Urothelium cell line (cell line): ENCODE results near the gene WDR44.
A peak's percentile ranks its signal among the peaks of the same experiment; 100 is the strongest.
"Not testable (repeated sequence)": the region's sequence is repeated elsewhere in the genome, so short reads cannot be mapped to it uniquely, and the experiment has no call there.

Source experiments
- DNase-seq: peaks from one replicate; pipeline ENCODE4 v3.0.0; 2011; ENCODE audit warnings: low spot score, mixed read lengths
- FAIRE-seq: peaks from 2 replicates; lab custom pipeline; 2011; peaks lifted over from hg19 to GRCh38; lab: Jason Lieb, UNC

The WDR44 gene, protein sequence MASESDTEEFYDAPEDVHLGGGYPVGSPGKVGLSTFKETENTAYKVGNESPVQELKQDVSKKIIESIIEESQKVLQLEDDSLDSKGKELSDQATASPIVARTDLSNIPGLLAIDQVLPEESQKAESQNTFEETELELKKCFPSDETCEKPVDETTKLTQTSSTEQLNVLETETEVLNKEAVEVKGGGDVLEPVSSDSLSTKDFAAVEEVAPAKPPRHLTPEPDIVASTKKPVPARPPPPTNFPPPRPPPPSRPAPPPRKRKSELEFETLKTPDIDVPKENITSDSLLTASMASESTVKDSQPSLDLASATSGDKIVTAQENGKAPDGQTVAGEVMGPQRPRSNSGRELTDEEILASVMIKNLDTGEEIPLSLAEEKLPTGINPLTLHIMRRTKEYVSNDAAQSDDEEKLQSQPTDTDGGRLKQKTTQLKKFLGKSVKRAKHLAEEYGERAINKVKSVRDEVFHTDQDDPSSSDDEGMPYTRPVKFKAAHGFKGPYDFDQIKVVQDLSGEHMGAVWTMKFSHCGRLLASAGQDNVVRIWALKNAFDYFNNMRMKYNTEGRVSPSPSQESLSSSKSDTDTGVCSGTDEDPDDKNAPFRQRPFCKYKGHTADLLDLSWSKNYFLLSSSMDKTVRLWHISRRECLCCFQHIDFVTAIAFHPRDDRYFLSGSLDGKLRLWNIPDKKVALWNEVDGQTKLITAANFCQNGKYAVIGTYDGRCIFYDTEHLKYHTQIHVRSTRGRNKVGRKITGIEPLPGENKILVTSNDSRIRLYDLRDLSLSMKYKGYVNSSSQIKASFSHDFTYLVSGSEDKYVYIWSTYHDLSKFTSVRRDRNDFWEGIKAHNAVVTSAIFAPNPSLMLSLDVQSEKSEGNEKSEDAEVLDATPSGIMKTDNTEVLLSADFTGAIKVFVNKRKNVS

DNA sequence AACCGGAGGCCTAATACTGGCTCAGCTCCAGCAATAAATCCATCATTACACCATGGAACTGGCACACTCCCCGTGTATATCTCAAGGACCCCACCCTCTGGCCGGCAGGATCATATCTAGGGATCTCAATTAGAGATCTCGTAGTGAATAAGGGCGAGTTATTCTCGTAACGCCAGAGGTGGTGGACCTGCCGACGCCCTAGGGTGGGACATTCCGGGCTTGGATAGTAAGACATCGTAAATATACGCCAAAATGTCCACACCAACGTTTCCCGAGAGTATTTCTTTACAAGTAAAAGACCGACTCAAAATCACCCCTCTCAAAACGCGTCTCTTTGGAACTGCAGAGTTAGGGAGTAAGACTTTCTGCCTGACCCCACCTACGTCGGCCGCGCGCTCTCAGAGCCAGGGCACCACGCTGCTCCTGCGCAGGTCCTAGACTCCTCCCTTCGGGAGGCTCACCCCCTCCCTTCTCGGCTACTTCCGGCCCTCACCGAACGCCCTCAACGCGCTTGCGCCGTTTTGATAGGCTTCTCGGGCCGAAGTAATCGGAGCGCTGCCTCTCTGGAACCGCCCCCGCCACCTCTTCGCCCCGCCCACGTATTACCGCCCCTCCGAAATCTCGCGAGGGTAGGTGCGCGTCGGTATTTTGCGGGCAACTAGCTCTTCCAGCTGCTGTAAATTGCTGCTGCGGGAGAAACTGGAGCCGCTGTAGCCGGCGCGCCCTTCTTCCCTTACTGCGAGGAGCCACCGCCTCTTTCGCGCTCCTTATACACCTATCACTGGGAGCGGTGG lies at the start of gene WDR44:
WDR44 (plus strand) TSS at position 643 of the 794 bp plus-strand sequence. CDS start 398 bp downstream, outside the sequence.
- FAIRE-seq (no peak), DNase-seq (peak; percentile 84)

DNA sequence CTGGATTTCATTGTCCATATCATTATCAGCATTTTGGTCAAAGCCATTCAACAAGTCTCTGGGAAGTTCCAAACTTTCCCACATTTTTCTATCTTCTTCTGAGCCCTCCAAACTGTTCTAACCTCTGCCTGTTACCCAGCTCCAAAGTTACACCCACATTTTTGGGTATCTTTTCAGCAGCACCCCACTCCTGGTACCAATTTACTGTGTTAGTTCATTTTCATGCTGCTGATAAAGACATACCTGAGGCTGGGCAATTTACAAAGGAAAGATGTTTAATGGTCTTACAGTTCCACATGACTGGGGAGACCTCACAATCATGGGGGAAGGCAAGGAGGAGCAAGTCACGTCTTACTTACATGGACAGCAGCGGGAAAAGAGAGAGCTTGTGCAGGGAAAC lies 40.1 kb upstream of the WDR44 start:
- not testable (repeated sequence) for DNase-seq, FAIRE-seq

DNA sequence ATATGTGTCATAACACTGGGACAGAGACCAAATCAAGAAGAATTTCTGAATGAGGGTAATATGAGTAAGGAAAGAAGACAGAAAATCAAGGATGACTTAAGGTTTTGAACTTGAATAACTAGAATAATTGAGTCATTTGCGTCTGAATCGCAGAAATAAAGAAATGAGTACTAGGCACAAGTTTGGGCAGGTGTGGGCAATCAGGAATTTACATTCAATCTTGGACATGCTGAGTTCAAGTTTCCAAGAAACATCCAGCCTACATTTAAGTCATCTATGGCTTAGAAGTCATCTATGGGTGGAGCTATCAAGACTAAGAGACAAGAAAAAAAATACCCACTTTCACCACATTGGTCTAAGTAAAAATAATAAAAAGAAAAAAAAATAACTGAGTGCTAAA lies 30.4 kb upstream of the WDR44 start:
- no peak for FAIRE-seq

DNA sequence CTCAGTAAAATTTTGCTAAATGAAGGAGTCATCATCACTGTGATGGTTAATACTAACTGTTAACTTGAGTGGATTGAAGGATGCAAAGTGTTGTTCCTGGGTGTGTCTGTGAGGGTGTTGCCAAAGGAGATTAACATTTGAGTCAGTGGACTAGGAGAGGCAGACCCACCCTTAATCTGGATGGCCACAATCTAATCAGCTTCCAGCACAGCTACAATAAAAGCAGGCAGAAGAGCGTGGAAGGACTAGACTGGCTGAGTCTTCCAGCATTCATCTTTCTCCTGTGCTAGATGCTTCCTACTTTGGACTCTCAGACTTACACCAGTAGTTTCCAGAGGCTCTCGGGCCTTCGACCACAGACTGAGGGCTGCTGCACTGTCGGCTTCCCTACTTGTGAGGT lies 21.3 kb upstream of the WDR44 start:
- no peak for DNase-seq
- FAIRE-seq, result no peak

More for the DNA sequence above, 30.4 kb upstream of the WDR44 start:
- no peak for DNase-seq

DNA sequence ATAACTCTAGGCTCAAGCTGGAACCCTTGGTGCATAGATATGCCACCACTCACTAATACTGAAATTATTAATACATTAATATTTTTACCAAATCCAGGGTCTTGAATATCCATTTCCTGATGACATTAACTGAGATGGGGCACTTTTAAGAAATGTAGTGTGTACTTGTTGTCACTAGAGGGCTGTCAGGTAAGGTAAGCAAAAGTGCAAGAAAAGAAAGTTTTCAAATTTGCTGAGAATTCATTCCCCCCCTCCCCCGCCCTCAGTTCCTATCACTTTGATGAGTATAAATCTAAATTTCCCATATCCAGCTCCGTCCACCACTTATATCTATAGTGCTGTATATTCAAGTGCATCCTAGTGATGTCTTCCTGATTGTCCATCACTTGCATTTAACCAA lies 20.5 kb upstream of the WDR44 start:
- DNase-seq, result peak; percentile 1
- no peak for FAIRE-seq

DNA sequence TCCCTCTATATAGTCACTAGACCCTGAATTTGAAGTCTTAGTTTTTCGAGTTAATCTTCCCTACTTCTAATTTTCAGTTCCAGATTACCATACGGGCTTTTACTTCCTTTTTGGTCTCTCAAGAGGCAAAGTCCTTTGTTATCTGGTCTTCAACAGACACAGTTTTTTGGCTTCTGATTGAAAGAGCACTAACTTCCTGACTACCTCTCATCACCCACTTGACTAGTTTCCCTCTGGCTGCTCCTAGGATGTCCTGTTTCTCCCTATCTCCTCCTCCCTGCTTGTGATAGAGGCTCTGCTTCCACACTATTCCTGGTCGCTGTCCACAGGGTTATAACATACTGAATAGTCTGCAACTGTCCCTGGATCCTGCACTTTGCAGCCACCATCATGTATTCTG lies 16.7 kb upstream of the WDR44 start:
- FAIRE-seq (no peak), DNase-seq (no peak)

DNA sequence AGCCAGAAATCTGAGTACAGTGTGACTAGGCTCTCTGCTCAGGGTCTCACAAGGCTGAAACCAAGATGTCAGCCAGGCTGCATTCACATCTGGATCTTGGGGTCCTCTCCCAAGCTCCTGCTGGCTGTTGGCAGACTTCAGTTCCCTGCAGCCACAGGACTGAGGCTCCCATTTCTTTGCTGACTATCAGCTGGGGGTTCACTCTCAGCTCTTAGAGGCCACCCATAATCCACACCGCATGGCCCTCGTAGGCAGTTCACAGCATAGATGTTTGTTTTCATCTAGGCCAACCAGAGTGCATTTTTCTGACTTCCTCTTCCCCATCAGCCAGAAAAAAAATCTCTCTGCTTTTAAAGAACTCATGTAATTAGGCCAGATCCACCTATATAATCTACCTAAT lies 8.2 kb upstream of the WDR44 start:
- FAIRE-seq, result no peak
- DNase-seq, result no peak

DNA sequence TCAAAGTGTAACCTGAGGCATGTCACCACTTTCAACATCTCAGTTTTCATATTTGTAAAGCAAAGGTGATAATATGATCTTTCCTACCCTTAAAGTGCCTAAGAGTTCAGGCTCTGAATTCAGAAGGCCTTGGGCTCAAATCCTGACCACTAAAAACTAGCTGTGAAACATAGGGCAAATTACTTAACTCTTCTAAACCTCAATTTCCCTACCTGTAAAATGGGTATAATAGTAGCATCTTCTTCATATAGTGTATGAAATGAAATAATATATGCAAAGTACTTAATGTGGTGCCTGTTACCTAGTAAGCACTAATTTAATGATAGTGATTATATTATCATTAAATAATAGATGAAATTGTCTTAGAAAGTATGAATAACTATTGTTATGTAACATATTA lies 7.0 kb upstream of the WDR44 start:
- FAIRE-seq (no peak), DNase-seq (no peak)

DNA sequence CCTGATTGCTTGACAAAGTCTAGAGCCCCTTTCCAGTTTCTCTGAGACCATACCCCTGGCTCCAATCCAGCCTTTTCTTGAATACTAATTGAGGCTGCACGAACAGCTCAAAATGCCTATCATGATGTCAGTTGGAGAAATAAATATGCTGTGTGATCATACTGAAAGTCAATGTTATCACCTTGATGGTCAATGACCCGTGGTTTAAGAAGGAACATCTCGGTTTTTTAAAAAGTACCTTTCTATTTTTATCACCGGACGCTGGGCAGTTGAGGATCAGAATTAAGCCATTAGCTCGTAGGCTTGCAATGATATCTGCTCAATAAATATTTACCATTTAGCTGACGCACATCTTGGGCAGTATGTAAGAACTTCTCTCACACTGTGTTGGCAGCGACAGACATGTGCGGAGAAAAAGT lies 852 bp upstream of the WDR44 start:
- FAIRE-seq, result no peak

DNA sequence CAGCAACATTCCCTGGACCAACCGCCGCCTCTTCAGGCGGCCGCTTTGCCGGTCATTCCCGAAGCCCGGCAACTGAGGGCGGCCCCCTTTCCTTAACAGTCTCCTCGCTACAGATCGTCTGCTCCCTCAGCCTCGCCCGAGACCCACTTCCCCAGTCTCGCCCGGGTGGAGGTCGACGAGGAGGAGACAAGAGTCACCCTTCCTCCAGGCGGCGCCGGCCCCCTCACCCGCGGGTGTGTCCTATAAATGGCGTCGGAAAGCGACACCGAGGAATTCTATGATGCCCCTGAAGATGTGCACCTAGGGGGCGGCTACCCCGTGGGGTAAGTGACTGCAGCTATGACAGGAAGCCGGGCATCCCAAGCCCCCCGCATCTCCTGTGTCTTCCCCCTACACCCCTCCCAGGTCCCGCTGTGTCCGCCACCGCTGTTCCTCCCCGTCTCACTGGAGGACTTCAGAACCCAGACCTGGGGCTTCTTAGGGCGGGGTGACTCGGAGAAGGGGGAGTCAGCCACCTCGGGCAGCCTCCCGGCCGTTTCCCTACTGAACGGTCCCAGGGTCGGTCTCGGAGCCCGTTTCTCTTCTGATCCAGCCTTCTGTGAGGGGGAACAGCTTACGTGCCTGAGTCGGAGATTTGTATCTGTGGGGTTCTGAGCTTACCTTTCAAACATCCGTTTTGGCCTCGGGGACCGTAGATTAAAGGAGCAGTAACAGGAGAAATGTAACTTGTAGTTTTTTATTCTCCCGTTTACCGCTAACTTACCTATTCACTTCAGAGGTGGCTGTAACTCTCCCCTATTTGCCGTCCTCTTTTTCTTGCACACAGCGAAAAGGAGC lies 570 bp downstream of the WDR44 start:
- FAIRE-seq (no peak), DNase-seq (peak; percentile 5)

More for the DNA sequence above, 852 bp upstream of the WDR44 start:
- DNase-seq, result no peak

DNA sequence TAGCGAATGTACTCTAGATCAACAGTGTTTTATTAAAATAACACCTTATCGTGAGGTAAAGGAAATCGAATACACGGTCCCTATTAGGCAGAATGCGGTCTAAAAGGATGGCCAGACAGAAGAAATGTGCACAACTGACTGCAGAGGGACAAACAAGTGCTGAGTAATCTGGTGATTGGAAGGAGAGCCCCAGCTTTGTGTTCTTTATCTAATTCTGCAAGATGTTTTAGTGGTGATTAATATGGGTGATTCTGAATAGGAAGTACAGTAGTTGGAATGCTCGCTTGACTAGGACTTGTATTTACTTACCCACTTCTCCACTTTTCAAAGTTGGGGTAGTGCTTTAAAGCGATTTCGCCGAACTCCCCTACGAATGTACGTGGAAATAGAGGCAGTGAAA lies 1.2 kb downstream of the WDR44 start:
- DNase-seq (peak; percentile 2), FAIRE-seq (no peak)

DNA sequence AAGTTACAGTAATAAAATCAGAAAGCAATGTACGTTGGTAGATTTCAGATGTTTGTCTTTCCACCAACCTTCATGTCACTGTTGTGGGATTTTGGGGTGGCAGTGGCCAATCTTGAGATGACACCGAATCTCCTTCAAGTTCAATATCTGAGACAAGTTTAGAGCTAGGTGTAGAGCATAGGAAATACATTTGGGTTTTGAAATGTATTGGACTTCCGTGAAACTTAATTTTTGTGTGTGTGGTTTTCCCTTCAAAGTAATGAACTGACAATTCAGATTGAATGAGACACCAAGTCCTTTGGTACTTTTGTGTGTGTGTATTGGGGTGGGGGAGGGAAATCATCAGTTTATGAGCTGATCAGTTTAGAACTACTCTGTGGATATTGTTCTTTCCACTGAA lies 1.8 kb downstream of the WDR44 start:
- no peak for DNase-seq
- FAIRE-seq, result no peak

DNA sequence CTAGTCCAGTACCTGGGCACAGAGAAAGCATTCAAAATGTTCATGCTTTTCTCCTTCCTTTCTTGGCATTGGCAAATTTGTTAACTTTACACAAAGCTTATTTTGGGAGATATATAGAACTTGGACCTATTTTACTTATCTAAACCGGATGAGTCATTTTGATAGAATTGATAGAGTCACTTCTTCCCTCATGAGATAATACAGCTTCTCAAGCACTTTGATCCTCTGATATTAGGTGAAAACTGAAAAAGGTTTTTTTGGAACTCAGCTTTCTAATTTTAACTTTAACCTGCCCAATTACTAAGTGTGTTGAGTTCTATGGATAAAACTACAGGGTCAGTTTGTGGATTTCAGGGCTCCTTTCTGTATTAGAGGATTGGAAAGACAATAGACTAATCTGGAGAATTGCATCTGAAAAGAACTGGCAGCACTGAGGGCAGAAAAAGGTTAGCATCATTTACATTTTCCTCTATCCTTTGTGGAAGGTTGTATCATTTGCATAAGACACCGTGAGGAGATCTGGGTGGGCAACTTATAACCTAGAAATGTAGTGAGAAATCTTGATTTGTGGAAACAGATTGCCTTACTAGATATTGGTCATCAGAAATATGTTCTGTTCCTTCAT lies 2.4 kb downstream of the WDR44 start:
- DNase-seq (no peak), FAIRE-seq (no peak)

DNA sequence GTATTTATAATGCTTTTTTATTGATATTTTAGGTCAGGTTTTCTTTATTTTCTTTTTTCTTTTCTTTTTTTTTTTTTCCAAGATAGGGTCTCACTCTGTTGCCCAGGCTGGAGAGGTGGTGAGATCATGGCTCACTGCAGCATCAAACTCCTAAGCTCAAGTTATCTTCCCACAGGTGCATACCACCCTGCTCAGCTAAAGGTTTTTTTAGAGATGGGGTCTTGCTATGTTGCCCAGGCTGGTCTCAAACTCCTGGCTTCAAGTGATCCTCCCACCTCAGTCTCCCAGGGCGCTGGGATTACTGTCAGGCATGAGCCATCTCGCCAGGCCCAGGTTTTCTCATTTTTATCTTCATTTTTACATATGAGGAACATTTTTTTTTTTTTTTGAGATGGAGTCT lies 3.3 kb downstream of the WDR44 start:
- no peak for FAIRE-seq

DNA sequence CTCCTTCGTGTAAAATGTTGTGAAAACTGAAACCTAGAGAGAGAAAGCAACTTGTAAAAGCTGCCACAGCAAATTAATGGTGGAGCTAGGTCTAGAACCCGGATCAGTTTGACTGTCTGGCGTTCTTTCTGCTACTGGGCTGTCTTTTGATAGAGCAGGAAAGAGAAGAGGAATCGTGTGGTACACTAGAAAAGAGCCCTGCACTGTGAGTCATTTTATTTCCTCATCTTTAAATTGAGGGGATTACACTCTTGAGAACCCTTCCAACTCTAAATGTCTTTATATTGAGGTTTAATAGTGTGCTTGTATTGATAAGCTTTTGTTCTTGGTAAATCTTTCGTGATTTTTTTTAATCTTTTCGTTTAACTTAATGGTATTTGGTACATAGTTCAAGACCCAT lies 4.3 kb downstream of the WDR44 start:
- DNase-seq, result no peak
- no peak for FAIRE-seq

More for the DNA sequence above, 3.3 kb downstream of the WDR44 start:
- no peak for DNase-seq

DNA sequence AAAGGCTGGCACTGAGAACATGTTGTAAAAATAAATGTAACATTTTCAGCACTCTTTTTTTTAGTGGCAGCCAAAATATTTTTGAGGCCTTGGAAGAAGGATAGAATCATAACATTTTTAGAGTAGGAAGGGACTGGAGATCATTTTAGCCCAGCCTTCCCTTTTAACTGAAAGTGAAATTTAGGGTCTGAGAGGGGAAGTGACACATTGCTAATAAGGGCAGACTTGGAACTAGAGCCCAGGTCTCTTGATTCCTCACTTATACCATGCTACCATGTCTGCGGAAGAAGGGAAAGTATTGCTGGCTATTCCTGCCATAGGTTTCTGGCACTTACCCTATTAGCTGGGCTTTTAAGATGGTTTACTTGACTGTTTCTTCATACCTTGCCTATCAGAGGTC lies 4.8 kb downstream of the WDR44 start:
- FAIRE-seq (no peak), DNase-seq (no peak)

DNA sequence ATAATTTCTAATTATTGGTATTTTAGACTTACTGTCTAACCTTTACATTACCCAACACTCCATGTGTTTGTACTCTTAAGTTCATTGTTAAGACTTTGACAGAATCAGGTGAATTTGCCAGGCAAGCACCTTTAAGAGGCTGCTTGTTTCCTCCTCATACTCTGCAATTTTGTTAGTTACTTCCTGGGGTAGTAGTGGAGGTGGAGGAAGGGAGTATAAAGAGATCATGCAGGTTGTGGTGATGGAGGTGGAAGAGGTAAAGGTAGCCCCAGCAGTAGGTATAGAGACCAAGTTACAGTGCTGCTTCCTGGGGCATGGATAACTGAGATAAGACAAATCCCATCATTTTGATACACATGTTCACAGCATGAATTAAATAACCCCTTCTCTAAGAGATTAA lies 6.7 kb downstream of the WDR44 start:
- no peak for FAIRE-seq

DNA sequence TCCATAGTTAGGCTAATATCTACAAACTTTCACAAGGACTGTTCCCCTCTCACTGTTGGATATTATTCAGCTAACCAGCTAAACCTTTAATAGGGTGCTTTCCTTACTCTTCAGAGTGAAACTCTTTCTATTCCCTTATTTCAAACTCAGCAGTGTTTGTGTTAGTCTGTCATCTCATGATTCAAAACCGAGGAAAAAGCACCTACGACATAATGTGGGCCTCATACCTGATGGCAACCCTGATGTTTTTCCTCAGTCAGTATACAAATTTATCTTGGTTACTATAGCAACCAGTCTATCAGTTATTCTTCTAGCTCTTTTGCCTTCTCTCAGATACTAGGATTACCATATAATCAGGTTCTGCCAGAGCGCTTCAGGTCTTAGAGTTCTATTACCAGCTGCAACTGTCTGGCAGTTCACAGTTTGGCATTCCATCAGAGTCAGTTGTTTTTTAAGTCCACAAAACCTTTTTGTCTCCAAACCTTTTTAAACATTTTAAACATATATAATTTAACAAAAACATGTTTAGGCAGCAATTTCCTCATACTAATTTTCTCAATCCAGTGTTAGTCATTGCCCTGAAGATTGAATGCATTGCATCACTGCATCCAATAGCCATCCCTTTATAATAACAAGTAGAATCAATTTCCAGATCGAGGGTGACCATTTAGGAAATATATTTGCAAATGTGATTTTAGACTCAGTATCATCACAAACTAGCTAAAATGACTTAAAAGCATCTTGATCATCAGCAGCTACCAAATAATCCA lies 7.4 kb downstream of the WDR44 start:
- DNase-seq (no peak), FAIRE-seq (no peak)

More for the DNA sequence above, 6.7 kb downstream of the WDR44 start:
- DNase-seq, result no peak
